Glutamatergic neuron (in vitro differentiated cells): Measurements from ENCODE around the gene TNFRSF11A. TPM values are rescaled to one million over a fixed set of nuclear protein-coding genes. Genes with fewer than 3 reads are reported as not detected.

ENCODE experiments used
- DNase-seq: peaks from one replicate; pipeline ENCODE4 v3.0.0; 2022
- H3K27ac Mint-ChIP-seq: one replicate; pipeline ENCODE4 v1.8.0; 2020; ENCODE audit warnings: mild to moderate bottlenecking, mixed read lengths, inconsistent platforms; ENCODE audit not compliant: unreplicated experiment
- H3K27me3 Mint-ChIP-seq: one replicate; pipeline ENCODE4 v1.8.0; 2020; ENCODE audit warnings: mild to moderate bottlenecking, moderate library complexity, mixed read lengths, inconsistent platforms; ENCODE audit not compliant: unreplicated experiment
- H3K36me3 Mint-ChIP-seq: one replicate; pipeline ENCODE4 v1.8.0; 2020; ENCODE audit warnings: mild to moderate bottlenecking, mixed read lengths, inconsistent platforms; ENCODE audit not compliant: unreplicated experiment
- H3K4me1 Mint-ChIP-seq: one replicate; pipeline ENCODE4 v1.8.0; 2020; ENCODE audit warnings: mild to moderate bottlenecking, low read depth, mixed read lengths, inconsistent platforms; ENCODE audit not compliant: unreplicated experiment
- H3K4me3 Mint-ChIP-seq: one replicate; pipeline ENCODE4 v1.8.0; 2020; ENCODE audit warnings: mild to moderate bottlenecking, mixed read lengths, inconsistent platforms; ENCODE audit not compliant: unreplicated experiment
- H3K9me3 Mint-ChIP-seq: one replicate; pipeline ENCODE4 v1.8.0; 2020; ENCODE audit warnings: mild to moderate bottlenecking, moderate library complexity, mixed read lengths, inconsistent platforms; ENCODE audit not compliant: unreplicated experiment
- CTCF ChIP-seq: fragments of 200-600 bp; sonication (generic); IDR thresholded peaks from one replicate; pipeline ENCODE4 v1.5.0; 2021; ENCODE audit not compliant: partially characterized antibody, unreplicated experiment
- total RNA-seq: library from RNA; stranded (reverse); fragmentation: NEBNext Ultra II Directional; extraction: Animal tissue kit (Norgen Biotek cat#: 25700); gene quantifications from one replicate; pipeline ENCODE4 v1.2.1, GENCODE V29; 2021; ENCODE audit not compliant: unreplicated experiment

TNFRSF11A gene
- total RNA-seq, 1 donor from 2014 or later = 1.2 TPM

GRCh38 chr18:62369129-62369644 is 44.1 kb downstream of the TNFRSF11A start:
- H3K4me1 Mint-ChIP-seq = no peaks in the 10 kb centered on the region
- TF ChIP-seq CTCF = no peak
- H3K36me3 Mint-ChIP-seq = no peaks in the 10 kb centered on the region
- peaks cover 2% of the 10 kb centered on the region for H3K9me3 Mint-ChIP-seq
- H3K4me3 Mint-ChIP-seq = no peak overlapping the region
- H3K27ac Mint-ChIP-seq = no peak overlapping the region
- no peaks in the 10 kb centered on the region for H3K27me3 Mint-ChIP-seq
- no peak for DNase-seq

DNA sequence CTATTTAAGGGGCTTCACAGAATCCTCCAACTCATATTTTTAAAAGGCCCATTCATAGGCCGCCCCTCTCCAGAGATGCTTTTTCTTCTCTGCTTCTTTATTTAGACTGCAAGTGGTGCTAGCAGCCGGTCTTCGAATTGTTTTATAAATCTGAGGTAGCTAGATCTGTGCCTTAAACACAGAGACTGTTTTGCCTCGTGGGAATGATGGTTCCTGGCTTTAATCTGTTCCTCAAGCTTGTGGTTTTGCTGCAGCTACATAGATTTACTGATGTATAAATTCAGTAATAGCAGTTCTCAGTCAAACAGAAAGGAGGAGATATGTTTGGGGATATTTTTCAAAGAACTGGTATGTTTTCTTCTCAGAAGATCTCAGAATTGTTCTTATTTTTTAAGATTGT is 45.3 kb downstream of the TNFRSF11A start:
- Mint-ChIP-seq H3K36me3 (no peaks in the 10 kb centered on the region), H3K9me3 (peaks cover 2% of the 10 kb centered on the region), H3K27me3 (no peaks in the 10 kb centered on the region), H3K4me1 (no peaks in the 10 kb centered on the region), H3K4me3 (no peak overlapping the region), H3K27ac (no peak overlapping the region)
- no peak for DNase-seq
- TF ChIP-seq CTCF = no peak

- no peak overlapping the region for H3K4me3 Mint-ChIP-seq
- H3K27ac Mint-ChIP-seq = no peak overlapping the region
- no peaks in the 10 kb centered on the region for H3K27me3 Mint-ChIP-seq
- DNase-seq = no peak
- peaks cover 2% of the 10 kb centered on the region for H3K9me3 Mint-ChIP-seq
- no peaks in the 10 kb centered on the region for H3K36me3 Mint-ChIP-seq
- TF ChIP-seq CTCF = no peak
- H3K4me1 Mint-ChIP-seq = no peaks in the 10 kb centered on the region
Measured at GRCh38 chr18:62371436-62371835, 46.3 kb downstream of the TNFRSF11A start.

DNA sequence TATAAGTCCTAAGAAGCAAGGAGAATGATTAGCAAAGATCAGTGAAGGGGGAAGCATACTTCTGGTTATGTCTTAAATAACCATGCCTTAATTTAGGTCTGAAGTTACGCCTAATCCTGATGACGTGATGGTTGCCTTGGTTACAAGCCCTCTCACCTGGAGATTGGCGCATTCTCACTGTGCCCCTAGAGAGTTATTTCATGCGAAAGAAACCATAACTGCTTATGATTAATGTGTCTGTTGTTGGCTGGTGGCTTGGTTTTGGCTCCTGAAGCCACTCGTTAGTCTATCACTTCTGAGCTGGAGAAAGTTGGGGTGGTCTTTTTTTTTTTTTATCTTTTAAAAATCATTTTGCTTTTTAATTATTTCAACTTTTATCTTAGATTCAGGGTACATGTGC is 47.0 kb downstream of the TNFRSF11A start:
- no peak for DNase-seq
- H3K4me3 Mint-ChIP-seq = no peak overlapping the region
- H3K27me3 Mint-ChIP-seq = no peaks in the 10 kb centered on the region
- no peaks in the 10 kb centered on the region for H3K4me1 Mint-ChIP-seq
- H3K27ac Mint-ChIP-seq = no peak overlapping the region
- H3K36me3 Mint-ChIP-seq = no peaks in the 10 kb centered on the region
- TF ChIP-seq CTCF = no peak
- peaks cover 2% of the 10 kb centered on the region for H3K9me3 Mint-ChIP-seq

GRCh38 chr18:62372882-62373281 is 47.8 kb downstream of the TNFRSF11A start:
- no peaks in the 10 kb centered on the region for H3K27me3 Mint-ChIP-seq
- DNase-seq = no peak
- no peaks in the 10 kb centered on the region for H3K36me3 Mint-ChIP-seq
- no peak overlapping the region for H3K27ac Mint-ChIP-seq
- H3K9me3 Mint-ChIP-seq = peaks cover 2% of the 10 kb centered on the region
- no peak overlapping the region for H3K4me3 Mint-ChIP-seq
- TF ChIP-seq CTCF = no peak
- H3K4me1 Mint-ChIP-seq = no peaks in the 10 kb centered on the region
